WERI-Rb-1 (cell line): ENCODE measurements around the gene ZNF385D.
"Not testable (repeated sequence)": the region's sequence is repeated elsewhere in the genome, so short reads cannot be mapped to it uniquely, and the experiment has no call there.

ENCODE experiments used
- DNase-seq: peaks from one replicate; pipeline ENCODE4 v3.0.0-alpha.2; 2020
- H3K27ac ChIP-seq: fragments of 250-450 bp; sonication (Bioruptor Pico); 2 replicates; pipeline ENCODE4 v1.5.1; 2020; ENCODE audit warnings: mild to moderate bottlenecking, moderate library complexity
- H3K27me3 ChIP-seq: fragments of 250-450 bp; sonication (Bioruptor Pico); 2 replicates; pipeline ENCODE4 v1.5.1; 2021; ENCODE audit warnings: mild to moderate bottlenecking, low read depth, moderate library complexity; ENCODE audit not compliant: insufficient read depth, severe bottlenecking
- H3K36me3 ChIP-seq: fragments of 250-450 bp; sonication (Bioruptor Pico); 2 replicates; pipeline ENCODE4 v1.5.1; 2020; ENCODE audit warnings: mild to moderate bottlenecking, moderate library complexity
- H3K4me3 ChIP-seq: 2 replicates; pipeline ENCODE4 v1.5.1; 2011; ENCODE audit warnings: low read depth, mild to moderate bottlenecking, control low read depth, low read length
- H3K9me3 ChIP-seq: fragments of 250-450 bp; sonication (Bioruptor Pico); 2 replicates; pipeline ENCODE4 v1.5.1; 2021; ENCODE audit warnings: mild to moderate bottlenecking, moderate library complexity; ENCODE audit not compliant: severe bottlenecking
- TF ChIP-seq, protein P1 (sequence below): IDR thresholded peaks from 2 replicates; pipeline ENCODE4 v1.5.1; 2011; ENCODE audit warnings: low read depth, mild to moderate bottlenecking, control low read depth, inconsistent platforms, low read length

Gene ZNF385D

DNA sequence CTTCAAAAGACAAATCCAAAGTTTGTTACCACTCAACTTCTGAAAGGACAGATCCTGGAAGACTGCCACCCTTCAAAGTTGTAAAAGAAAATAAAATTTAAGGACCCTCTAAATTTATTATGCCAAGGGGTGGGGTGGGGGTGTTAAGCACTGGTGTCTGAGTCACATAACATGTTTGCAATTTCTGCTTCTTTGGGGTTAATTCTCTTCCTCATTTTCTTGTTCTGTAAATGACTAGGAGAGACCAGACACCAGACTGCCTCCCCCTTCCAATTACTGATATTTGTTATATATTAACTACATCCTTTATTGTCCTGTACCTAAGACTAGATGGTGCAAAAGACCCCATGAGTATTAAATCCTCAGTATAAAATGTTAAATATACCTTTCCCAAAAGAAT, 242.8 kb downstream of the ZNF385D start:
- no peak for DNase-seq
- H3K4me3 ChIP-seq = no peak overlapping the region
- TF ChIP-seq, protein P1, sequence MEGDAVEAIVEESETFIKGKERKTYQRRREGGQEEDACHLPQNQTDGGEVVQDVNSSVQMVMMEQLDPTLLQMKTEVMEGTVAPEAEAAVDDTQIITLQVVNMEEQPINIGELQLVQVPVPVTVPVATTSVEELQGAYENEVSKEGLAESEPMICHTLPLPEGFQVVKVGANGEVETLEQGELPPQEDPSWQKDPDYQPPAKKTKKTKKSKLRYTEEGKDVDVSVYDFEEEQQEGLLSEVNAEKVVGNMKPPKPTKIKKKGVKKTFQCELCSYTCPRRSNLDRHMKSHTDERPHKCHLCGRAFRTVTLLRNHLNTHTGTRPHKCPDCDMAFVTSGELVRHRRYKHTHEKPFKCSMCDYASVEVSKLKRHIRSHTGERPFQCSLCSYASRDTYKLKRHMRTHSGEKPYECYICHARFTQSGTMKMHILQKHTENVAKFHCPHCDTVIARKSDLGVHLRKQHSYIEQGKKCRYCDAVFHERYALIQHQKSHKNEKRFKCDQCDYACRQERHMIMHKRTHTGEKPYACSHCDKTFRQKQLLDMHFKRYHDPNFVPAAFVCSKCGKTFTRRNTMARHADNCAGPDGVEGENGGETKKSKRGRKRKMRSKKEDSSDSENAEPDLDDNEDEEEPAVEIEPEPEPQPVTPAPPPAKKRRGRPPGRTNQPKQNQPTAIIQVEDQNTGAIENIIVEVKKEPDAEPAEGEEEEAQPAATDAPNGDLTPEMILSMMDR = no peak

DNA sequence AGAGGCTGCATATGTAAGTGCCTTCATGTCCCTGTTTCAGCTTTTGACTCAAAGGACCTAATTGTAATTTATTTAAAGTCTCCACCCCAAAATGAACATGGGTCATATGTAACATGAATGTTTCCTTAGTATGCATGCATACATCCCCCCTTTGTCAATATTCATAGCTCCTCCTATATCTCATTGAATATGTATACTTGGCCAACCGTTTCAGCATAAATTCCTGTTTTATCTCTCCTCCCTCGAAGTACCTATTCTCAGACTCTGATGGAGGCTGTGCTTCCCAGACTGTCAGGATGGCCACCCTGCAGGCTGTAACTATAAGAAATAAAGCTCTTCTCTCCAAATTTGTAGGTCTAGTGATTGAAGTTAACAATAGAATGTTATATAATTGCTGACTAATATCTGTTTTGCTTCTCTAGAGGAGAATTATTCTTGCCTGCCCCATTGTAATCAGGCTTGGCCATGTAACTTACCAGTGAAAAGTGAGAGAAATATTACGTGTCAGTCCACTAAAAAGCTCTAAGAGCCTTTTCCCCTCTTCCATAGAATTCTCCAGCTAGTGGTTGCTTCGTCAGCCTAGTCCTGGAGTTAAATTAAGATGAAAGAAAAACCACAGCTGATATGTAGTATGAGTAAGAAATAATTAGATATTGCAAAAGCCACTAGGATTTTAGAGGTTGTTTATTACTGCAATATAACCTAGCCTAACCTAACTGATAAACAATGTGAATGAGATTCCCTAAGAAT, 245.1 kb downstream of the ZNF385D start:
- H3K9me3 ChIP-seq = no peaks in the 10 kb centered on the region
- TF ChIP-seq, protein P1 = no peak
- no peak for DNase-seq
- no peaks in the 10 kb centered on the region for H3K27me3 ChIP-seq
- no peak overlapping the region for H3K4me3 ChIP-seq
- H3K27ac ChIP-seq = no peak overlapping the region
- H3K36me3 ChIP-seq = no peaks in the 10 kb centered on the region

More for the DNA sequence above, 242.8 kb downstream of the ZNF385D start:
- H3K36me3 ChIP-seq = no peaks in the 10 kb centered on the region
- no peak overlapping the region for H3K27ac ChIP-seq
- no peaks in the 10 kb centered on the region for H3K27me3 ChIP-seq
- H3K9me3 ChIP-seq = no peaks in the 10 kb centered on the region

DNA sequence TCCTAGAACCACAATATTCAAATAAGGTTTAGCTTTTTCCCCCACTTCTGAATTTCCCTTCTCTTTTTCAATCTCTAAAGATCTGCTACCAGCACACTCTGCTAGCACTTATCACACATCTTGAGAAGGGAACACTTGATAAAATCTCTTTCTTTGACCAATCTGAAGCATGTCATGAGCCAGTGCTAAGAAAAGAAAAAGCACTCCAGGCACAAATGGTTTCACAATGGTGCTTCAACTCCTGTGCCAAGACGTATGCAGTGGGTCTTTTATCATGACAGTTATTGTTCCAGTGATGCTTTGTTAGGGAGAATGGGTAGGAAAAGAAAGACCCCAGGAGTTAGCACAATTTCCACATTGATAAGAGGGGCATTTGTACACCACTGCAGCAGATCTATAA, 248.4 kb downstream of the ZNF385D start:
- no peaks in the 10 kb centered on the region for H3K9me3 ChIP-seq
- no peak overlapping the region for H3K27ac ChIP-seq
- H3K27me3 ChIP-seq = no peaks in the 10 kb centered on the region
- TF ChIP-seq, protein P1 = no peak
- no peak for DNase-seq
- no peak overlapping the region for H3K4me3 ChIP-seq
- H3K36me3 ChIP-seq = no peaks in the 10 kb centered on the region

DNA sequence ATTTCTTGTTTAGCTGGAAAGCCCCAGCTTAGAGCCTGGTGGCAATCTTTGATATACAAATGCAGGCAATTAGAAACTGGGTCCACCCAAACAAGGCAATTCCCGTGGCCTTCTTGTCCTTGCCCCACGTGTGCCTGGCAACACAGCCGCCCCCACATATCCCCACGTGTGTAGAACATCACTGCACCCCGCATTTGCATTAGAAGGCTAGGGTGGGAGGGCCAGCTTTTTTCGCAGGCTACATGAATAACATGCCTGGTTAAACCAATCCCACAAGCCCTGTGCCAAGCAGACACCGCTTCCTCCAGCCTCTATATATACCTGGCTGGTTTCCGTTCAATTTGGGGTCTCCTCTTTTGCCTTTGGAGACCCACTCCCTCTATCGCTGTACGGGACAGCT, 250.2 kb downstream of the ZNF385D start:
- Histone ChIP-seq H3K27me3 (no peaks in the 10 kb centered on the region), H3K36me3 (no peaks in the 10 kb centered on the region)
- no peak for DNase-seq

DNA sequence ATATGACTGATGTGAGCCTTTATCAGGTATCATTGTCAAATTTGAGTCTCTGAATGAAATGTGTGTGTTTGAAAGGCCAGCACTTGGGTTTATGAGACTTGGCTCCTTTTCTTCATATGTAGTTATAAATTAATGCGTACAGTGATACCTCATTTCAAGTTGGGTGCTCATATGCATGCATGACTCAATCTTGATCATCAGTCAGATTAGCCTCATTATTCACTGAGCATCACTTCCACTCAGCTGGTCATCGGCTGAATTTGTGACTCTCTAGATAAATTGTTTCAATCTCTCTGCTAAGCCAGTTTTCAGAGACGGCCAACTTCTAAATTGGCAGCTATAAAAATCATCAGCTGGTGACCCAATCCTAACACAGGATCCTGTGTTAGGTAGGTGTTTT, 260.3 kb downstream of the ZNF385D start:
- not testable (repeated sequence) for H3K27me3 ChIP-seq, H3K27ac ChIP-seq, H3K36me3 ChIP-seq, DNase-seq, H3K9me3 ChIP-seq, H3K4me3 ChIP-seq

More for the DNA sequence above, 250.2 kb downstream of the ZNF385D start:
- Histone ChIP-seq H3K9me3 (no peaks in the 10 kb centered on the region), H3K27ac (no peak overlapping the region), H3K4me3 (no peak overlapping the region)
- TF ChIP-seq, protein P1 = no peak

DNA sequence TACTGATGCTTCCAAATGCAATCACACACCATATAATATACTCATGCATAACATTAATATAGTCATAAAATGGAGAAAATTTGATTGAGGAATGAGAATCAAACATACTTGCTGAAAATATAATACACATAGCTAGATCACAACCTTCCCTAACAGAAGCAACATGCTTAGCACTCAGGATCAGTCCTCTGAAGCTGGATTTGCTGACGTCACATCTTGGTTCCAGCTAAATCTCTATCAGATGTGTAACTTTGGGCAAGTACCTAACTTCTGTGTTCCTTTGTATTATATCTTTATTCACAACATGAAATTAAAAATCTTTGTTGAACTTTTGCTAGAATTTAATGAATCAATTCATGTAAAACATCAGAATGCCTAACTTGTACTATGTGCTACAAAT, 263.5 kb downstream of the ZNF385D start:
- TF ChIP-seq, protein P1 = no peak
- DNase-seq = no peak
- Histone ChIP-seq H3K27me3 (no peaks in the 10 kb centered on the region), H3K36me3 (no peaks in the 10 kb centered on the region), H3K27ac (no peak overlapping the region), H3K9me3 (no peaks in the 10 kb centered on the region), H3K4me3 (no peak overlapping the region)

DNA sequence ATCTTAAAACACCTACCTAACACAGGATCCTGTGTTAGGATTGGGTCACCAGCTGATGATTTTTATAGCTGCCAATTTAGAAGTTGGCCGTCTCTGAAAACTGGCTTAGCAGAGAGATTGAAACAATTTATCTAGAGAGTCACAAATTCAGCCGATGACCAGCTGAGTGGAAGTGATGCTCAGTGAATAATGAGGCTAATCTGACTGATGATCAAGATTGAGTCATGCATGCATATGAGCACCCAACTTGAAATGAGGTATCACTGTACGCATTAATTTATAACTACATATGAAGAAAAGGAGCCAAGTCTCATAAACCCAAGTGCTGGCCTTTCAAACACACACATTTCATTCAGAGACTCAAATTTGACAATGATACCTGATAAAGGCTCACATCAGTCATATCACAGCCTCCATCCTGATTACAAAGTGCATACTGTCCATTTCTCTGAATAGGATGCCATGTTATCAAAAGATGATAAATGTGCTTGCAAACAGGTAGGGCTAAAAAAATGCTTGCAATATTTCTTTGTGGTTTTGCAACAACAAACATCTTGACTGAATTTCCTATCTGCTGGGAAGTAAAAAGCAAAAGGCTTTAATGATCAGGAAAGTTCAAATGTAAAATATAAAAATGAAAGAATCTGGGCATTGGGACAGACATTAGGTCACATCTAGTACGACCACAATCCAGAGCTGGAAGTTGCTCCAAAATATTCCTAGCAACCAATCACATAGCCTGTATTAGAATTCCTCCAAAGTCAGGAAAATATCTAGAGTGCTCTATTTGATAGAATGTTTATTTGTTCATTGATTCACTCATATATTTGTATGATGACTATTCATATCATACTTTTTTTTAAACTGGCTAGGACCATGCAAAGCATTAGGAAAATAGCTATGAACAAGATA, 264.7 kb downstream of the ZNF385D start:
- DNase-seq, H3K4me3 ChIP-seq, H3K36me3 ChIP-seq, H3K9me3 ChIP-seq, H3K27me3 ChIP-seq, H3K27ac ChIP-seq: not testable (repeated sequence)
